ENCODE measurements around the gene RPIA.
A peak's percentile ranks its signal among the peaks of the same experiment; 100 is the strongest.
"Not testable (repeated sequence)": the region's sequence is repeated elsewhere in the genome, so short reads cannot be mapped to it uniquely, and the experiment has no call there.

The RPIA gene

DNA sequence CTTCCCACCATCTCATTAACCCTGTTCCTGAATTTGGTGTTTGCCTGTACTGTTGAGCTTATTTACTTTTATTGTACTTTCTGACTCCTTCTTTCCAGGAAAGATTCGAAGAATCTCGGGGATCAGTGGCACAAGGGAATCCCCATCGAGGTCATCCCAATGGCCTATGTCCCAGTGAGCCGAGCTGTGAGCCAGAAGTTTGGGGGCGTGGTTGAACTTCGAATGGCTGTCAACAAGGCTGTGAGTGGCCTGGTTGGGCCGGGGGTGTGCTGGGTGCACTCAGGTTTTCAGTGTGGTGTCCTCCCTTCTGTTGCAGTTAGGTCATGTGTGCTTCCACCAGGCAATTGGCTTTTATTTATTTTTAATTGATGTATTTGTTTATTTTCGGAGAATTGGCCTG is 45.0 kb downstream of the RPIA start:
- DNase-seq = no peak

GRCh38 chr2:88737385-88737784 is 45.9 kb downstream of the RPIA start:
- no peak for DNase-seq

DNA sequence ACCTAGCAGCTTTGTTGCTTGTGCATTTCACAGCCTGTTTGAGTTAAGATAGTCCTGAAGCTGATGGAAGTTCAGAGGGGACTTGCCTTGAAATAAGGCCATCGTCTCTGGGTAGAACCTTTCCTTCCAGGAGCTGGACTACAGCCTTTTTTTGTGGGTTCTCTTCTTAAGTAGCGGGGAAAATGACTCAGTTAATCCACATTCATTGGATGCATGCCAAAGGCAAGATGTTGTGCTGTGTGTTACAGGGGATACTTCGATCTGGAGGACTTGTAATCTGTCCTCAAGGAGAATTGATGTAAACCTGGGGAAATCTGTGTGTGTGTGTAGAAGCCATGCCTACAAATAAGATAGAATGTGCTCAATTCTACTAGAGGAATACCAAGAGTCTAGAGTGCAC is 46.8 kb downstream of the RPIA start:
- DNase-seq = no peak

- peak; percentile 44 for DNase-seq
Observed at GRCh38 chr2:88739985-88740600, 48.6 kb downstream of the RPIA start.

- DNase-seq = no peak
Observed at GRCh38 chr2:88746929-88747490, 55.5 kb downstream of the RPIA start.

DNA sequence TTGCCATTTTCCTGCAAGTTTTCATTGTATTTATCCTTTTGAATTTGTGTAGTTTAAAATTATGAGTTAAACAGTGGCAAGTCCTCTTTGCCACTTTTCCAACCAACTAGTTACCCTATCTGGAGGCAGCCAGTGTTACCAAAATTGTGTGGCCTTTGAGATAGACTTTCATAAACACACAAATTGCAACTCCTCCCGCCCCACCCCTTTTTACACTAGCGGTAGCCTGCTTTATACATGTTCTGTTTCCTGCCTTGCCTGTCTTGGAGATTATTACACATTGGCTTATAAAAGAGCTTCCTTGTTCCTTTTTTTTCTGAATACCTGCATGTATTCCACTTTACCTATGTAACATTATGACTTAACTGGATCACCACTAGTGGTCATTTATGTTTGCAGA is 56.5 kb downstream of the RPIA start:
- DNase-seq = no peak

DNA sequence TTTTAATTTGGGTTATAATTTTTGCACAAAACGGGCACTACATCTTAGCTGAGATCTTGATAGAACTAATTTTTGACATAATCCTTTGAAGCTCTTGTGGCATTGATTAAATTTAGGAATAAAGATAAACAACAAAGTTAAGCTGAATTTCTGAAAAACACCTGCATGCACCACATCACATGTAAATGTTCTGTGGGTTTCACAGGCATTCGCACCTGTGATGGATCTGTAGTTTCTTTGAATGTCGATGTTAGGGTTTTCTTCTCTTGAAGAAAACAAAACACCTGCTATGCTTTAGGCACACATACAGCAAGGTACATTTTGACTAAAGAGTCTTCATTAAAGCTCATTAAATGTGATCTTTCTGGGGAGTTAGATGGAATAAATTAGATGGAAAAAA is 60.3 kb downstream of the RPIA start:
- no peak for DNase-seq

GRCh38 chr2:88753833-88754584 is 62.5 kb downstream of the RPIA start:
- DNase-seq = no peak

DNA sequence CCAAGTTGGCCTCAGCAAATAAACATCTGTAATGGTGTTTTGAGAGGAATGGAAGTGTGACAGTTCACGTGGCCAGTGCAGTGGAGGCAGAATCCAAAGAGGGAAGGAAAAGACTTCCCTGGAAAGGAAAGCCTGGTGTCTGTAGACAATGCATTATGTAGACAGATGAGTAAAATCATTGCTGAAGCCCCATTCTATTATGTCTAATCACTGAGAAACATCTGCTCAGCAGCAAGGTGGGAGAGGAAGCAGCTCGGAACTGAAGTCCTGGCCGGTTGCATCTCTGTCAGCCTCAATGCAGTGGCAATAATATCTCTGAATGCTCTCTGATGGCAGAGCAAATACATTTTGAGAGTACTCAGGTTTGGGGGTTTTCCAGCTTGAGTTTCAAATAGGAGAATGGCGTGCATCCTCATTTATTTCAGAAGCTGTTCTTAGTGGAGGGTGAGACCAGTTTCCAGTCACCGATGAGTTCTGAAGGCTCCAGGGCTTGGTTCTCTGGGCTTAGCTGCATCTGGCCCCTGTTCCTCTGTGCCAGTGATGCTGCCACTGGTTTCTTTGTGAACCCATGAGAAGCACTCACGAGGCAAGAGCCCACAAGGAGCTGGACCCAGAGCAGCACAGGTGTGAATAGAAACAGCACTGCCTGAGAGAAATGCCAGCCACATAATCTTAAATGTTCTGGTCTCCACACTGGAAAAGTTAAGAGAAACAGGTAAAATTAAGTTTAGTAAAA is 63.3 kb downstream of the RPIA start:
- DNase-seq = no peak

GRCh38 chr2:88755836-88756235 is 64.4 kb downstream of the RPIA start:
- DNase-seq = no peak

DNA sequence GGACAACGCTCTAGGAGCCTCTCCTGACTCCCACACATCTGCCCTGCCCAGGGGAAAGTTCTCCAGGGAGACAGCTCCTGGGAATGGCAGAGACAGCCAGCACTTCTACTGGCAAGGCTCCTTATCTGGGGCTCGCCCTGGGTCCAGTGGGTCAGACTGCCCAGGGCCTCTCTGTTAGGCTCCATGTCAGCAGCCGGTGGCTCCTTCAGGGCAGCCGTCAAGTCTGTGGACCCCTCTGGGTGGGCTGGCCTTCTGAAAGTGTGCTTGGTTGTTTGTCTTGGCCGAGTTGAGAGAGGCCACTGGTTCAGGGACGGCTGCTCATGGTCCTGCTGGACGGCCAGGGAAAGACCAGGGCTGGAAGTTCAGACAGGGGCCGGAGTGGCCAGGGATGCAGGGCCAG is 65.6 kb downstream of the RPIA start:
- no peak for DNase-seq

GRCh38 chr2:88758702-88759101 is 67.2 kb downstream of the RPIA start:
- not testable (repeated sequence) for DNase-seq

DNA sequence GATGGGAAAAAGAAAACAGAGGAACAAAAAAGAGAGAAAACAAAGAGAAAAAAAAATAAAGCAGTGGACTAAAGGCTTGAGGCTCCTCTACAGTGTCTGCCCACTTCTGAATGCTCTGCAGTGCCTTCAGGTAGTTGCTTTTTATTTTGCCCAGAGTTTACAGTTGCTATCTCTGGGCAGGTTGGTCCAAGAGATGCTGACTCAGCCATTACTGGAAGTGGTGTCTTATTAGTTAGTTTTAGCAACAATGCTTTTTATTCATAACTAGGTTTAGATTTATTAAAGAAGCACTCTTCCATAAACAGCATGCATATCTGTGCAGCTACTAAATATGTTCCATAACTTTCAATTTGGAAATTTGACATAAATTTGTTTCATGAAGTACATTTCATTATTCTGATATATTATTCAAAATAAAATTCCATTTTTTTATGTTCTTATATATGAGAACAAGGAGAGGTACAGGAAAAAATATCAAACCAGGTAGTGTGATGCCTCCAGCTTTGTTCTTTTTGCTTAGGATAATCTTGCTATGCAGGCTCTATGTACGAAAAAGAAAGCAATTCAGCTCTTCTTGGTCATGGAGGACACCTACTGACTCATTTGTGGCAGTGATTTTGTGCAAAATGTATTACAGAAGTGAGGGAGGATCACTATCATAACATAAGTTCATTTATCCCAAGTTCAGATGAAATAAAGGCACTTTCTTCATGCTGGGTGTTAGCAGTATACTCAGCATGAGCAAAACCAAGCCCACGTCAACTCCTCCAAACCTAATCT is 69.5 kb downstream of the RPIA start:
- no peak for DNase-seq

DNA sequence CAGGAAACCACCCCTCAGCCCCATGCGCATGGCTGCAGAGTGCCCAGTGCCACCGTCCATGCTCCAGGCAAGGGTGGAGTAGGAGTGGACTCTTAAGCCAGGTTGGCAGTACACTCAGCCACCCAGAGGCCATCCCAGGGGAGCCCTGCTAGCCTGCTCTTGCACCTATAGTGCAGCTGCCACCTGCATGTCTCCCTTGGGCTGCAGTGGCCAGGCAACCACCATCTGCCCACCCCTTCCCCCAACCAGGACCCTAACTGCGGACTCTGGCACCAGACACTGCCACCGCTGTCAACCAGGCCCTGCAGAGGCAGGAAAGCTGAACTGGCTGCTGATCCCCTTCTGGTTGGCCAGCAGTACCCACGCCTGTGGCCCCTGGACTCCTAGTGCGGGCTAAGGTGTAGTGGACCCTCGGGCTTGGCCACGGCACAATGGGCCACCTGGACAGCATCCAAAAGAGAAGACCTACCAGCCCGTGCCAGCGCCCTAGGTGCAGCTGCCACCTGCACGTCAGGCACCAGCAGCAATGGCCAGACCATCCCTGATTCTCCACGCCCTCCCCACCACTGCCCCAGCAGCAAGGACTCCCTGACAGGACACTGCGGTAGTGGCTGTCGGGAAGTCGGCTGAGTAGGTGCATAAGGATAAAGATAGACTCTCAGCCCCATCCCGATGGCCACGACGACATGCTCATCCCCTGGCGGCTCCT is 72.8 kb downstream of the RPIA start:
- DNase-seq = no peak

DNA sequence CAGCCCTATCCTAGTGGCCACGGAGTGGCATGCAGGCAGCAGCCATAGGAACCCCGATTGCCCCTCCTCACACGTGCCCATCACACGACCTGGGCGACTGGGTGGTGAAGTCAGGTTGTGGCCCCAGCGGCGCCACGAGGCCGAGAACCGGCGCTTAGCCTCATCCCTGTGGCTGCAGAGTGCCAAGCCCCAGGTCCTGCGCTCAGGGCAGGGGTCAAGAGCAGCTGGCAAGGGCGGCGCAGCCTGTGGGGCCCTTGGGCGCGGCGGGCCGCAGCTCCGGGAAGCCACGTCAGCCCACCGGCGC is 73.3 kb downstream of the RPIA start:
- no peak for DNase-seq

GRCh38 chr2:88765154-88765888 is 73.8 kb downstream of the RPIA start:
- no peak for DNase-seq

GRCh38 chr2:88765889-88766481 is 74.5 kb downstream of the RPIA start:
- DNase-seq = not testable (repeated sequence)

- DNase-seq = no peak
Observed at GRCh38 chr2:88770016-88770415, 78.5 kb downstream of the RPIA start.

- not testable (repeated sequence) for DNase-seq
Observed at GRCh38 chr2:88773233-88774028, 82.0 kb downstream of the RPIA start.

DNA sequence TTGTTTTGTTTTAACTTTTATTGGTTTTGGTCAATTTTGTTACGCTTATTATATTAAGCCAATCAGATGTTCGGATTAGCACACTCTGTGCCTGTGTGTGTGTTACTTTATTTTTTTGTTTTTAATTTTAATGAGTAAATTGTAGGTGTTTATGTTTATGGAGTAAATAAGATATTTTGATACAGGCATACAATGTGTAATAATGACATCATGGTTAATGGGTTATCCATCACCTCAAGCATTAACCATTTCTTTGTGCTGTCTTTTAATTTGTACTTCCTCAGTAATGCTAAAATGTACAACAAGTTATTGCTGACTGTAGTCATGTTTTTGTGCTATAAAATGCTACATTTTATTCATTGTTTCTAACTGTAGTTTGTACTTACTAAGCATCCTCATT is 97.7 kb downstream of the RPIA start:
- DNase-seq = not testable (repeated sequence)

Measured in inflammatory macrophage treated with lipopolysaccharide for 4 hours (primary cell).